Measurements from ENCODE around the gene UNG. TPM values are rescaled to one million over a fixed set of nuclear protein-coding genes. Genes with fewer than 3 reads are reported as not detected.
"Not testable (repeated sequence)": the region's sequence is repeated elsewhere in the genome, so short reads cannot be mapped to it uniquely, and the experiment has no call there.

The UNG gene
- total and polyA plus RNA-seq, 8 donors = 13.8 to 27.2 (median 18.6) TPM

DNA sequence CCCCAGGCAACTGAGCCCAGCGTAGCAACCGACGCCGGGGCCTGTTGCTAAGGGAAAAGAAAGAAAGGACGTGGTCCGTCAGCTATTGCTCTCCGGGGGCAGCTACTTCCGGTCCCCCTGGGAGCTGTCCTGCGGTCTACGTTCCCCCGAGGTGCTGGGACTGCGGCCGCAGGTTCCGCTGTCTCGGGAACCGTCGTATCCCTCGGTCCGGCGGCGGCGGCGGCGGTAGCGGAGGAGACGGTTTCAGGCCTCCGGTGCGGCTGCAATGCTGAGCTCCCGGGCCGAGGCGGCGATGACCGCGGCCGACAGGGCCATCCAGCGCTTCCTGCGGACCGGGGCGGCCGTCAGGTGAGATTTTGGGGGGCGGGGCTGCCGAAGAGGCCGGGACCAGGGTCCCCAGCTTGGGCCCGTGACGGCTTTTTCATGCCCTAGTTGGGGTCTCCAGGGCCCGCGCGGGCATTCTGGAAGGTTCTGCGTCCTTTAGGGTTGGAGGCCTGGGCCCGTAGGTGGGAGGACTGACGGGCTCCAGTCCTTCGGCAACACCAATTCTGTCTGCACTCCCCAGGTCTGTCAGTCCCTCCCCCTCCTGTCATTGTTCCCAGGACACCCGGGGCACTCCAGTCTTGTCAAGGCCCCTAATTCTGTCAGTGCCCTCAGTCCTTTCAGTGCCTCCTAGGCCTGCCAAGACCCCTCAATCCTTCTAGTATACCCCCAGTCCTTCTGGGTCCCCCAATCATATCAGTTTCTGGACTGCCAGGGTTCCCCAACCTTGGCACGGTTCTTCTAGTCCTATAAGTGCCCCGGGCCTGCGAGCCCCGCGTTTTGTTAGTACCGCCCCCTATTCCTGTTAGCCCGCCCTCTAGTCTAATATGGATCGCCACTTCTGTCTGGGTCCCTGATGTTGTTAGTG lies 44.7 kb upstream of the UNG start, which contains the start of gene USP30:
Gene USP30 (plus strand): TSS at position 163 of the 910 bp plus-strand sequence. CDS start 103 bp downstream, at position 266.
- DNase-seq = peak; percentile 88 to 95
- H3K27ac ChIP-seq = peak within 1 kb of the TSS; percentile 80 to 94 (median 89)
- H3K36me3 ChIP-seq = peaks cover 0 to 9% (median 4%) of the 10 kb centered on the region in 4 donors
- 0 to 1% (median 0%) methylated on average over 28 to 61 of the region's 61 CpGs for WGBS, 5 donors
- H3K27me3 ChIP-seq = no peaks in the 10 kb centered on the region
- intact Hi-C loops (cut with DNase I; ENCODE audit: low total_unique reads) = no loop called here
- TF ChIP-seq POLR2AphosphoS5 (IDR thresholded peaks at IDR 0.05) = peak; percentile 62 to 86 (median 65)
- TF ChIP-seq EP300 (IDR thresholded peaks at IDR 0.05) = no peak
- TF ChIP-seq POLR2A (IDR thresholded peaks at IDR 0.05) = no peak
- TF ChIP-seq, protein P1, sequence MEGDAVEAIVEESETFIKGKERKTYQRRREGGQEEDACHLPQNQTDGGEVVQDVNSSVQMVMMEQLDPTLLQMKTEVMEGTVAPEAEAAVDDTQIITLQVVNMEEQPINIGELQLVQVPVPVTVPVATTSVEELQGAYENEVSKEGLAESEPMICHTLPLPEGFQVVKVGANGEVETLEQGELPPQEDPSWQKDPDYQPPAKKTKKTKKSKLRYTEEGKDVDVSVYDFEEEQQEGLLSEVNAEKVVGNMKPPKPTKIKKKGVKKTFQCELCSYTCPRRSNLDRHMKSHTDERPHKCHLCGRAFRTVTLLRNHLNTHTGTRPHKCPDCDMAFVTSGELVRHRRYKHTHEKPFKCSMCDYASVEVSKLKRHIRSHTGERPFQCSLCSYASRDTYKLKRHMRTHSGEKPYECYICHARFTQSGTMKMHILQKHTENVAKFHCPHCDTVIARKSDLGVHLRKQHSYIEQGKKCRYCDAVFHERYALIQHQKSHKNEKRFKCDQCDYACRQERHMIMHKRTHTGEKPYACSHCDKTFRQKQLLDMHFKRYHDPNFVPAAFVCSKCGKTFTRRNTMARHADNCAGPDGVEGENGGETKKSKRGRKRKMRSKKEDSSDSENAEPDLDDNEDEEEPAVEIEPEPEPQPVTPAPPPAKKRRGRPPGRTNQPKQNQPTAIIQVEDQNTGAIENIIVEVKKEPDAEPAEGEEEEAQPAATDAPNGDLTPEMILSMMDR (IDR thresholded peaks at IDR 0.05) = peak in 1 of 7 experiments; percentile 28
- peak within 1 kb of the TSS; percentile 87 to 98 (median 92) for H3K4me3 ChIP-seq
- H3K9me3 ChIP-seq = no peaks in the 10 kb centered on the region
- H3K4me1 ChIP-seq = peaks cover 3 to 26% (median 25%) of the 10 kb centered on the region in 4 donors

DNA sequence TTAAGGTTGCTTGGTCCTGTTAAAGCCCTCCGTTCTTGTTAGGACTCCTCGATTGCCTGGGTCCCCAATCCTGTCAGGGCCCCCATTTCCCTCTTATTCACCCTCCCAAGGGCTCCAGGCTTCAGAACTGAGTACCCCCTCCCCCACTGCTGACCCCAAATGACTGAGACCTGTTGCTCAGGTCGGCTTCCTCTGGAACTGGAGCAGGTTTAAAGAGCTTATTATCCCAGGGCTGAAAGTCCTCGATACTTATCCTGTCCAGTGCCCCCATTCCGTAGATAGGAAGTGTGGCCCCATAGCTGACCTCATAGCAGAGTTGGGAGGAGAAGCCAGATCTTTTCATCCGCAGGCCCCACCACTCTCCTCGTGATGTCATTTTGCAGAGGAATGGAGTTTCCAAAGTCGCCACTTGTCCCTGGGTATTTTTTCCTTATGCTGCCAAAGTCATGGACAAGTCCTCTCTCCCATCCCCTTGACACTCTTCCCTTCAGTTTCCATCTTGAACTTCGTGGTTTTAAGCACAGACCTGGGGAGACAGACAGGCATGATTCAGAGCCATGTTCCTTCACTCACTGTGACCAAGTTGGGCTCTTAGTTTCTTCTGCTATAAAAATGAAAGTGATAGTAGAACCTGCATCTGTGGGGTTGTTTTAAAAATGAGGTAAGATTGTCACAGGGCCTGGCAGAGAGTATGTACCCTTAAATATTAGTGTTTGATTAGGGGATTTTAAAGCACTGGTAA lies 43.8 kb upstream of the UNG start:
- 7 to 18% (median 10%) methylated on average over 9 of the region's 9 CpGs for WGBS, 5 donors
- no peaks in the 10 kb centered on the region for H3K9me3 ChIP-seq
- peaks cover 0 to 18% (median 12%) of the 10 kb centered on the region in 4 donors for H3K36me3 ChIP-seq
- intact Hi-C loops (cut with DNase I; ENCODE audit: low total_unique reads) = no loop called here
- TF ChIP-seq EP300 (IDR thresholded peaks at IDR 0.05) (no peak), POLR2AphosphoS5 (IDR thresholded peaks at IDR 0.05) (peak in 1 of 3 donors; percentile 12), POLR2A (IDR thresholded peaks at IDR 0.05) (no peak)
- TF ChIP-seq, protein P1 (IDR thresholded peaks at IDR 0.05) = no peak
- H3K27ac ChIP-seq = peak overlapping the region; percentile 80 to 94 (median 89)
- peaks cover 3 to 26% (median 25%) of the 10 kb centered on the region in 4 donors for H3K4me1 ChIP-seq
- DNase-seq = peak in 1 of 2 donors; percentile 41
- H3K4me3 ChIP-seq = peak overlapping the region; percentile 87 to 98 (median 92)
- no peaks in the 10 kb centered on the region for H3K27me3 ChIP-seq

DNA sequence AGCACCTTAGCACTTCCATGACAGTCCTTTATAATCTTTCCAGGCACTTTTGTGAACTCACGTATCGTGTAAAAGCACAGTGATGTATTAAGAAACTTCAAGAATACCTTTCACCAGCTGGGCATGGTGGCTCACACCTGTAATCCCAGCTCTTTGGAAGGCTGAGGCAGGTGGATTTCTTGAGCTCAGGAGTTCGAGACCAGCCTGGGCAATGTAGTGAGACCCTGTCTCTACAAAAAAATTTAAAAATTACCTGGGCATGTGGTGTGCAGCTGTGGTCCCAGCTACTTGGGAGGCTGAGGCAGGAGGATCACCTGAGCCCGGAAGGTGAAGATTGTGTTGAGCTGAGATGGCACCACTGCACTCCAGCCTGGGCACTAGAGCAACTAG lies 43.3 kb upstream of the UNG start:
- Histone ChIP-seq H3K4me1 (peaks cover 3 to 26% (median 25%) of the 10 kb centered on the region in 4 donors), H3K4me3 (peak overlapping the region; percentile 87 to 98 (median 92)), H3K27ac (peak overlapping the region in 4 of 5 donors; percentile 80 to 94 (median 90)), H3K36me3 (peaks cover 0 to 24% (median 18%) of the 10 kb centered on the region in 4 donors)
- 62 to 83% (median 72%) methylated on average over 4 of the region's 4 CpGs for WGBS, 5 donors
- H3K9me3 ChIP-seq; DNase-seq; H3K27me3 ChIP-seq; intact Hi-C loops (cut with DNase I; ENCODE audit: low total_unique reads): not testable (repeated sequence)

DNA sequence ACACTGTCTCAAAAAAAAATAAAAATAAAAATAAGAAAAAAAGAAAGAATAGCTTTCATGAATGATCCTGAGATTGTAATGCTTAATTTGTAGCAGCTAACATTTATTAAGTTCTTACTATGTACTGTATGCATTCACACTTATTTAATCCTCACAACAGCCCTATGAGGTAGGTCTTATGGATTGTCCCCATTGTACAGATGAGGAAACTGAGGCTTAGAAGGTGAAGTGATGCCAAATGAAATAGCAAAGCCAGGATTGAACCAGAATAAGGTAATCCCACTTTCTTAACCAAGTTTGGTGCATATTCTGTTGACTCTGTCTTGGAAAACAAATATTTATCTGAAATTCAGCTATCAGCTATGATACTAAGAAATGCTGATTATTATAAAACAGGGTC lies 42.9 kb upstream of the UNG start:
- Histone ChIP-seq H3K9me3 (no peaks in the 10 kb centered on the region), H3K4me3 (peak overlapping the region in 1 of 4 donors; percentile 96), H3K36me3 (peaks cover 2 to 28% (median 22%) of the 10 kb centered on the region in 4 donors), H3K27me3 (no peaks in the 10 kb centered on the region), H3K4me1 (peaks cover 3 to 26% (median 25%) of the 10 kb centered on the region in 4 donors), H3K27ac (peak overlapping the region in 3 of 5 donors; percentile 80 to 94 (median 89))
- DNase-seq = no peak
- intact Hi-C loops (cut with DNase I; ENCODE audit: low total_unique reads) = no loop called here
- TF ChIP-seq EP300 (IDR thresholded peaks at IDR 0.05) = no peak

DNA sequence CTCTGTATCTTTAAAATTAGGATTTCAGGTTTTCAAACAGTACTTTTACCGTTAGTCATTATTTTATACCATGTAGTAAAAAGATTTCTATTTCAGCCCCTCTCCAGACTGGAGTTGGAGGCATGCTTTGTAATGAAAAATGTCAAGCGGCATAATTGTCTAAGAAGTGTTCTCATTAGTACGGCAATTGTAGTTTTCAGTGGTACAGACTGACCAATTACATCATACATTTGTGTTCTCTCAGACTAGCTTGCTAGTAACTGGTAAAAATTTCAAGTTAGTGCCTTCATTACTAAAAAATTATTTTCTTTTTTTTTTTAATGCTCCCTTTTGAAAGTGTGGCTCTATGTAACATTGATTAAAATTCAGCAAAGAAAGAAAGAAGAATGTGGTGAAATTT lies 40.5 kb upstream of the UNG start:
- Histone ChIP-seq H3K27me3 (no peaks in the 10 kb centered on the region), H3K9me3 (no peaks in the 10 kb centered on the region), H3K4me1 (peaks cover 3 to 24% (median 22%) of the 10 kb centered on the region in 4 donors), H3K27ac (no peak overlapping the region), H3K36me3 (peaks cover 7 to 51% (median 46%) of the 10 kb centered on the region in 4 donors), H3K4me3 (no peak overlapping the region)
- 71 to 85% (median 76%) methylated on average over 3 of the region's 3 CpGs for WGBS, 5 donors
- TF ChIP-seq POLR2A (IDR thresholded peaks at IDR 0.05) = no peak
- TF ChIP-seq, protein P1 (IDR thresholded peaks at IDR 0.05) = no peak
- no peak for TF ChIP-seq POLR2AphosphoS5 (IDR thresholded peaks at IDR 0.05)
- TF ChIP-seq EP300 (IDR thresholded peaks at IDR 0.05) = no peak
- intact Hi-C loops (cut with DNase I; ENCODE audit: low total_unique reads) = no loop called here
- DNase-seq = no peak

All from stomach (tissue), 9 donors.